K562 (cell line): ENCODE results near the gene SMIM29. TPM values are rescaled to one million over a fixed set of nuclear protein-coding genes. Genes with fewer than 3 reads are reported as not detected.

Experiments
- ATAC-seq: fragments of 200-7000 bp; cut with Tn5 transposase; 3 replicates; pipeline ENCODE4 v1.9.1; 2020; ENCODE audit warnings: moderate library complexity
- BruUV-seq: library from RNA; stranded (reverse); fragments of 400-500 nt; replicated peaks from 2 replicates; lab custom pipeline; 2021; lab: Mats Ljungman, UMichigan
- CTCF ChIA-PET: fragments of 300-600 bp; formaldehyde crosslinking; extraction: SDS; loops from one replicate; lab custom pipeline; 2021; ENCODE audit warnings: low intra/inter-chr PET ratio; lab: Yijun Ruan, JAX
- POLR2A ChIA-PET: fragments of 300-600, 350-650 bp; sonication (Branson Sonifier 250); formaldehyde crosslinking; extraction: SDS; loops from one replicate; lab custom pipeline; 2021; ENCODE audit warnings: antibody characterized with exemption, inconsistent platforms; lab: Yijun Ruan, JAX
- DNase-seq, 4 experiments: peaks; one replicate each; pipeline versions ENCODE4 v3.0.0 to v3.0.0-alpha.2; 2011 to 2018; ENCODE audit warnings: low spot score in 3 of 4, mixed read lengths in 3 of 4; ENCODE audit errors: extremely low read depth in 1 of 4
- FAIRE-seq: peaks from 2 replicates; lab custom pipeline; 2011; peaks lifted over from hg19 to GRCh38; lab: Jason Lieb, UNC
- H2AFZ ChIP-seq: 2 replicates; pipeline ENCODE4 v1.6.0; 2011; ENCODE audit warnings: low read depth, low read length, control low read depth, inconsistent platforms
- H3K27ac ChIP-seq: fragments of 200-600 bp; 3 replicates; pipeline ENCODE4 v1.8.0; 2011; ENCODE audit warnings: low read depth, mild to moderate bottlenecking, control low read depth, inconsistent platforms, low read length, moderate library complexity, mixed read lengths; ENCODE audit errors: extremely low read depth
- H3K27me3 ChIP-seq, 2 experiments: fragments of 300-600 bp in 1 of 2; 2 replicates in 1 of 2; 3 replicates in 1 of 2; pipeline versions ENCODE4 v1.6.0 to v1.8.0; 2011; ENCODE audit warnings: inconsistent platforms in 2 of 2, low read length in 2 of 2, mild to moderate bottlenecking in 1 of 2, mixed read lengths in 1 of 2, moderate library complexity in 1 of 2; ENCODE audit not compliant: control insufficient read depth in 2 of 2, insufficient read depth in 2 of 2
- H3K36me3 ChIP-seq: fragments of 300-600 bp; 3 replicates; pipeline ENCODE4 v1.8.0; 2011; ENCODE audit warnings: mild to moderate bottlenecking, low read length, inconsistent platforms; ENCODE audit not compliant: control insufficient read depth, insufficient read depth
- H3K4me1 ChIP-seq, 2 experiments: fragments of 200-600 bp in 1 of 2; replicated peaks in 1 of 2; 2 replicates in 1 of 2; 3 replicates in 1 of 2; pipeline versions ENCODE4 v1.5.1 to v1.8.0; 2011; ENCODE audit warnings: inconsistent platforms in 2 of 2, low read length in 2 of 2, mild to moderate bottlenecking in 1 of 2, mixed read lengths in 1 of 2, moderate library complexity in 1 of 2; ENCODE audit not compliant: control insufficient read depth in 2 of 2, insufficient read depth in 2 of 2
- H3K4me2 ChIP-seq: 2 replicates; pipeline ENCODE4 v1.6.1; 2011; ENCODE audit warnings: low read length, control low read depth, inconsistent platforms, mixed read lengths; ENCODE audit not compliant: insufficient read depth
- H3K4me3 ChIP-seq: fragments of 200-600 bp; sonication (generic), shearing (Covaris generic); 2 replicates; pipeline ENCODE4 v1.5.1; 2016; ENCODE audit warnings: control low read depth, inconsistent platforms
- H3K79me2 ChIP-seq: fragments of 200-600 bp; 3 replicates; pipeline ENCODE4 v1.8.0; 2011; ENCODE audit warnings: low read length, inconsistent platforms; ENCODE audit not compliant: control insufficient read depth, insufficient read depth
- H3K9ac ChIP-seq, 2 experiments: 2 replicates each; pipeline versions ENCODE4 v1.6.0 to v1.6.1; 2011; ENCODE audit warnings: low read depth in 2 of 2, low read length in 2 of 2, control low read depth in 1 of 2, inconsistent platforms in 1 of 2, mild to moderate bottlenecking in 1 of 2, mixed read lengths in 1 of 2; ENCODE audit not compliant: insufficient read depth in 1 of 2
- H3K9me1 ChIP-seq: one replicate; pipeline ENCODE4 v1.6.0; 2011; ENCODE audit warnings: inconsistent platforms, mild to moderate bottlenecking, low read length, moderate library complexity; ENCODE audit not compliant: control insufficient read depth, insufficient read depth
- H3K9me3 ChIP-seq: replicated peaks from 2 replicates; pipeline ENCODE4 v1.5.1; 2011; ENCODE audit warnings: low read depth, low read length, inconsistent platforms; ENCODE audit not compliant: control insufficient read depth, insufficient read depth
- H4K20me1 ChIP-seq: replicated peaks from 2 replicates; pipeline ENCODE4 v1.6.1; 2011; ENCODE audit warnings: low read length, inconsistent platforms, mixed read lengths; ENCODE audit not compliant: control insufficient read depth, insufficient read depth
- CXXC5 ChIP-seq: fragments of 250-450 bp; sonication (Bioruptor Pico); IDR thresholded peaks from 2 replicates; pipeline ENCODE4 v1.8.0; 2022; ENCODE audit warnings: inconsistent platforms, mild to moderate bottlenecking, moderate library complexity
- FUS ChIP-seq: fragments of 200-400 bp; formaldehyde crosslinking; optimal IDR thresholded peaks from 2 replicates; pipeline ENCODE3; 2017; ENCODE audit warnings: low read depth, low read length
- HNRNPH1 ChIP-seq: fragments of 200-400 bp; formaldehyde crosslinking; optimal IDR thresholded peaks from 2 replicates; pipeline ENCODE3; 2017; ENCODE audit warnings: low read depth, mild to moderate bottlenecking, low read length, moderate library complexity
- HNRNPK ChIP-seq: fragments of 200-400 bp; formaldehyde crosslinking; IDR thresholded peaks from one replicate; pipeline ENCODE4 v1.6.1; 2018; ENCODE audit warnings: mild to moderate bottlenecking, low read depth, low read length; ENCODE audit not compliant: poor library complexity, severe bottlenecking
- KLF16 ChIP-seq: IDR thresholded peaks from 2 replicates; pipeline ENCODE4 v1.6.1; 2016; ENCODE audit warnings: antibody characterized with exemption
- NR4A1 ChIP-seq, 2 experiments: fragments of 250-450 bp in 1 of 2; fragments of 450-650 bp in 1 of 2; sonication (Bioruptor Pico) in 1 of 2; IDR thresholded peaks; 2 replicates each; pipeline versions ENCODE4 v1.4.0 to v1.6.1; 2016 to 2020; ENCODE audit warnings: mild to moderate bottlenecking in 2 of 2, missing compliant biosample characterization in 1 of 2, missing genetic modification characterization in 1 of 2, moderate library complexity in 1 of 2
- PCBP2 ChIP-seq: fragments of 200-400 bp; formaldehyde crosslinking; IDR thresholded peaks from 2 replicates; pipeline ENCODE4 v1.6.1; 2018; ENCODE audit warnings: low read length, low read depth, mild to moderate bottlenecking, moderate library complexity; ENCODE audit not compliant: poor library complexity, severe bottlenecking
- POLR2A ChIP-seq: fragments of 450-650 bp; conservative IDR thresholded peaks from 2 replicates; pipeline ENCODE4 v1.6.1; 2016
- POLR2H ChIP-seq: IDR thresholded peaks from 2 replicates; pipeline ENCODE4 v1.6.1; 2016; ENCODE audit warnings: missing genetic modification characterization, low read depth, mild to moderate bottlenecking, control low read depth, missing compliant biosample characterization, moderate library complexity
- PREB ChIP-seq: sonication (generic); formaldehyde crosslinking; IDR thresholded peaks from 2 replicates; pipeline ENCODE4 v1.8.1; 2023; ENCODE audit warnings: mild to moderate bottlenecking, missing genetic modification reagents
- RBM22 ChIP-seq: fragments of 200-400 bp; formaldehyde crosslinking; IDR thresholded peaks from 2 replicates; pipeline ENCODE4 v1.6.1; 2018; ENCODE audit warnings: low read length, low read depth; ENCODE audit not compliant: poor library complexity, severe bottlenecking
- TAF15 ChIP-seq: fragments of 200-400 bp; formaldehyde crosslinking; IDR thresholded peaks from 2 replicates; pipeline ENCODE4 v1.6.1; 2017; ENCODE audit warnings: mild to moderate bottlenecking, low read depth, low read length, moderate library complexity
- TARDBP ChIP-seq: fragments of 450-650 bp; IDR thresholded peaks from 2 replicates; pipeline ENCODE4 v1.6.1; 2016
- TGIF2 ChIP-seq: sonication (generic); formaldehyde crosslinking; IDR thresholded peaks from 2 replicates; pipeline ENCODE4 v1.8.1; 2022; ENCODE audit warnings: mild to moderate bottlenecking, missing genetic modification reagents, moderate library complexity
- ZNF444 ChIP-seq: fragments of 250-450 bp; sonication (Bioruptor Pico); IDR thresholded peaks from 2 replicates; pipeline ENCODE4 v1.4.0; 2020; ENCODE audit warnings: mild to moderate bottlenecking, moderate library complexity
- WGBS: fragments of 100-300 bp; shearing (Covaris generic); methylation state at CpG from one replicate; pipeline ENCODE4 v1.1.6; 2016; ENCODE audit warnings: low coverage, mixed read lengths; ENCODE audit not compliant: insufficient coverage; ENCODE audit errors: missing lambda C conversion rate; 5-methylcytosine and 5-hydroxymethylcytosine counted together
- in situ Hi-C: fragments of 300-500 bp; cut with MboI; formaldehyde crosslinking; loops from 4 replicates; pipeline ENCODE4 v1.15.0; 2018; ENCODE audit warnings: inconsistent platforms, mixed read lengths
- intact Hi-C: fragments of 100-400 bp; cut with micrococcal nuclease; formaldehyde crosslinking; loops from 2 replicates; pipeline ENCODE4 v1.14.2; 2022
- polyA plus RNA-seq, 8 experiments: library from polyadenylated mRNA; depleted of rRNA in 4 of 8; stranded (reverse) in 5 of 8; unstranded in 3 of 8; fragments of >200 nt; fragmentation: Nextera tagmentation in 2 of 8; fragmentation: Illumina TruSeq in 1 of 8; extraction: Ambion mirVana in 2 of 8; extraction: Trizol in 1 of 8; gene quantifications; 2 replicates each; pipeline versions ENCODE4 v1.2.1 to v1.2.3, GENCODE V29; 2011 to 2014; ENCODE audit warnings: inconsistent platforms in 1 of 8, missing spikeins in 1 of 8
- total RNA-seq, 7 experiments: library from RNA; depleted of rRNA in 6 of 7; stranded (reverse); fragments of >200 nt in 6 of 7; fragmentation: Illumina TruSeq in 2 of 7; extraction: Trizol in 2 of 7; gene quantifications; 2 replicates each; pipeline versions ENCODE4 v1.2.1 to v1.2.3, GENCODE V29; 2011 to 2021; ENCODE audit warnings: low replicate concordance in 1 of 7
- TF ChIP-seq, protein P1 (sequence below): sonication (generic); formaldehyde crosslinking; IDR thresholded peaks from 2 replicates; pipeline ENCODE4 v1.9.0; 2022; ENCODE audit warnings: mild to moderate bottlenecking, missing genetic modification reagents
- TF ChIP-seq, protein P2 (sequence below): fragments of 450-650 bp; IDR thresholded peaks from 2 replicates; pipeline ENCODE4 v1.6.1; 2016; ENCODE audit warnings: antibody characterized with exemption

The SMIM29 gene
- total and polyA plus RNA-seq, 9 of the 15 experiments (the other 6 are each of a cell fraction or from before 2014, with no cell fraction given): 6.5 to 36.7 (median 20.9) TPM

- no peak for DNase-seq
- Histone ChIP-seq H3K9ac (peak overlapping the region; percentile 30 to 81; a peak in 3 of 4 replicates), H3K27ac (peak overlapping the region; percentile 95; the same call in 2 of the 3 replicates), H3K79me2 (peaks cover 38% of the 10 kb centered on the region), H3K4me3 (no peak overlapping the region), H2AFZ (no peak overlapping the region; the same call in 1 of the 2 replicates), H3K36me3 (peaks cover 19% of the 10 kb centered on the region), H3K27me3 (no peaks in the 10 kb centered on the region), H3K9me3 (no peaks in the 10 kb centered on the region), H3K9me1 (no peaks in the 10 kb centered on the region), H3K4me1 (peaks cover 27 to 31% of the 10 kb centered on the region in 2 experiments), H4K20me1 (peaks cover 13% of the 10 kb centered on the region), H3K4me2 (no peak overlapping the region)
- BruUV-seq: no TSS peak
- ChIA-PET POLR2A (interaction anchor here (1.0 to 3.3 kb wide), 2 partner anchors 11 to 39 kb away, joined by 4 to 34 read pairs; no protein-coding TSS in a partner anchor), CTCF (no interaction called here)
- ATAC-seq: no peak
- in situ Hi-C loops (no loop called here), intact Hi-C loops (no loop called here)
- no peak for FAIRE-seq
- 90% methylated on average over 22 of the region's 53 CpGs for WGBS
- TF ChIP-seq, protein P1, sequence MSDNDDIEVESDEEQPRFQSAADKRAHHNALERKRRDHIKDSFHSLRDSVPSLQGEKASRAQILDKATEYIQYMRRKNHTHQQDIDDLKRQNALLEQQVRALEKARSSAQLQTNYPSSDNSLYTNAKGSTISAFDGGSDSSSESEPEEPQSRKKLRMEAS (CRISPR knock-in tag): 0 out of 2 replicates have a peak, but pooled peaks have one; percentile 12
- TF ChIP-seq, protein P2, sequence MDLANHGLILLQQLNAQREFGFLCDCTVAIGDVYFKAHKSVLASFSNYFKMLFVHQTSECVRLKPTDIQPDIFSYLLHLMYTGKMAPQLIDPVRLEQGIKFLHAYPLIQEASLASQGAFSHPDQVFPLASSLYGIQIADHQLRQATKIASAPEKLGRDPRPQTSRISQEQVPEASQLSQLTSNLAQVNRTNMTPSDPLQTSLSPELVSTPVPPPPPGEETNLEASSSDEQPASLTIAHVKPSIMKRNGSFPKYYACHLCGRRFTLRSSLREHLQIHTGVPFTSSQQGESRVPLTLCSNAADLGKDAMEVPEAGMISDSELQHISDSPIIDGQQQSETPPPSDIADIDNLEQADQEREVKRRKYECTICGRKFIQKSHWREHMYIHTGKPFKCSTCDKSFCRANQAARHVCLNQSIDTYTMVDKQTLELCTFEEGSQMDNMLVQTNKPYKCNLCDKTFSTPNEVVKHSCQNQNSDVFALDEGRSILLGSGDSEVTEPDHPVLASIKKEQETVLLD: 0 out of 2 replicates have a peak, but pooled peaks have one; percentile 24
- TF ChIP-seq HNRNPH1: peak; percentile 15
- no peak for TF ChIP-seq KLF16
- TF ChIP-seq RBM22: peak; percentile 69
- TF ChIP-seq HNRNPK: peak; percentile 50
- peak; percentile 26 for TF ChIP-seq FUS
- TF ChIP-seq POLR2H: no peak
- TF ChIP-seq PCBP2: peak; percentile 10
- TF ChIP-seq CXXC5: peak; percentile 11
- no peak for TF ChIP-seq TARDBP
- TF ChIP-seq ZNF444 (CRISPR knock-in tag): no peak
- TF ChIP-seq PREB (CRISPR knock-in tag): 0 out of 2 replicates have a peak, but pooled peaks have one; percentile 25
- peak; percentile 18; the same call in 1 of the 2 replicates for TF ChIP-seq NR4A1 (CRISPR knock-in tag; IDR thresholded peaks at IDR 0.05)
- TF ChIP-seq NR4A1 (tag; IDR thresholded peaks at IDR 0.05): no peak
- TF ChIP-seq POLR2A: peak; percentile 22; the same call in 1 of the 2 replicates
- no peak for TF ChIP-seq TGIF2 (CRISPR knock-in tag)
- peak; percentile 48; the same call in 1 of the 2 replicates for TF ChIP-seq TAF15
Measured at GRCh38 chr6:34234667-34235306, 14.0 kb downstream of the SMIM29 start.
